NB4 (cell line): ENCODE measurements around the gene FSIP2.

ENCODE experiments used
- MYC ChIP-seq: IDR thresholded peaks from 2 replicates; pipeline ENCODE4 v1.6.1; 2011; ENCODE audit warnings: low read depth, low read length
- POLR2A ChIP-seq: IDR thresholded peaks from 2 replicates; pipeline ENCODE4 v1.6.1; 2011; ENCODE audit warnings: mild to moderate bottlenecking; ENCODE audit not compliant: insufficient read length; ENCODE audit errors: extremely low read depth
- TF ChIP-seq, protein P1 (sequence below): IDR thresholded peaks from one replicate; pipeline ENCODE4 v1.5.1; 2012; ENCODE audit warnings: low read depth, low read length

DNA sequence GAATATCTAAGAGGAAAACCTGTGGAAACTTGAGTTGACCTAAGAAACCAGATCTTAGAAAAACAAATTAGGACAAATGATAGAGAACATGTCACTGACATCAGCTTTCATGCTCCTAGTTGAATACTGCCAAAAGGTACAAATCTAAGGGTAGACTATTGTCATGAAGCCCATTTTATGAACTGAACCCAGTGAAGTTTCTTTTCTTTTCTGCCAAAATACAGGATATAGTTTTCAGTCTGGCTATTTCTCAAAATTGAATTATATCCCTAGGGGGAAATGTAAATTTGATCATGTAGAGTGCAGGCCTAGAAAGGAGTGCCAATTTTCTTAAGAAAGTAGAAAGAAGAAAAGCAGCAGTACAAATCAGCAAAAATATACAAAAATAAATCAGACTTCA lies 46.6 kb downstream of the FSIP2 start:
- TF ChIP-seq, protein P1, sequence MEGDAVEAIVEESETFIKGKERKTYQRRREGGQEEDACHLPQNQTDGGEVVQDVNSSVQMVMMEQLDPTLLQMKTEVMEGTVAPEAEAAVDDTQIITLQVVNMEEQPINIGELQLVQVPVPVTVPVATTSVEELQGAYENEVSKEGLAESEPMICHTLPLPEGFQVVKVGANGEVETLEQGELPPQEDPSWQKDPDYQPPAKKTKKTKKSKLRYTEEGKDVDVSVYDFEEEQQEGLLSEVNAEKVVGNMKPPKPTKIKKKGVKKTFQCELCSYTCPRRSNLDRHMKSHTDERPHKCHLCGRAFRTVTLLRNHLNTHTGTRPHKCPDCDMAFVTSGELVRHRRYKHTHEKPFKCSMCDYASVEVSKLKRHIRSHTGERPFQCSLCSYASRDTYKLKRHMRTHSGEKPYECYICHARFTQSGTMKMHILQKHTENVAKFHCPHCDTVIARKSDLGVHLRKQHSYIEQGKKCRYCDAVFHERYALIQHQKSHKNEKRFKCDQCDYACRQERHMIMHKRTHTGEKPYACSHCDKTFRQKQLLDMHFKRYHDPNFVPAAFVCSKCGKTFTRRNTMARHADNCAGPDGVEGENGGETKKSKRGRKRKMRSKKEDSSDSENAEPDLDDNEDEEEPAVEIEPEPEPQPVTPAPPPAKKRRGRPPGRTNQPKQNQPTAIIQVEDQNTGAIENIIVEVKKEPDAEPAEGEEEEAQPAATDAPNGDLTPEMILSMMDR: no peak
- TF ChIP-seq POLR2A: no peak
- TF ChIP-seq MYC: no peak
